H1 (cell line): ENCODE data around the gene CDK5. TPM values are rescaled to one million over a fixed set of nuclear protein-coding genes. Genes with fewer than 3 reads are reported as not detected.

Source experiments
- CTCF ChIA-PET: fragments of 300-600 bp; sonication (Branson Sonifier 250); formaldehyde crosslinking; loops from one replicate; lab custom pipeline; 2021; ENCODE audit not compliant: partially characterized antibody; lab: Charles Lee
- POLR2A ChIA-PET: fragments of 300-600 bp; sonication (Branson Sonifier 250); formaldehyde crosslinking; loops from one replicate; lab custom pipeline; 2021; ENCODE audit warnings: inconsistent platforms; ENCODE audit not compliant: partially characterized antibody; lab: Charles Lee
- DNase-seq, 2 experiments: peaks; one replicate each; pipeline versions ENCODE4 v3.0.0 to v3.0.0-alpha.2; 2010 to 2022; ENCODE audit warnings: low spot score in 2 of 2, low read depth in 1 of 2, mixed read lengths in 1 of 2
- FAIRE-seq: peaks from 2 replicates; lab custom pipeline; 2011; peaks lifted over from hg19 to GRCh38; lab: Jason Lieb, UNC
- H2AFZ ChIP-seq: 2 replicates; pipeline ENCODE4 v1.8.1; 2012; ENCODE audit warnings: low read length, inconsistent platforms
- H2AK5ac ChIP-seq: 2 replicates; pipeline ENCODE4 v1.6.1; 2013; ENCODE audit warnings: low read depth, low read length
- H2BK120ac ChIP-seq: replicated peaks from 2 replicates; pipeline ENCODE3; 2013; ENCODE audit warnings: low read depth, low read length, inconsistent platforms
- H2BK12ac ChIP-seq: 2 replicates; pipeline ENCODE4 v1.6.1; 2013; ENCODE audit warnings: low read depth, low read length
- H2BK15ac ChIP-seq: 2 replicates; pipeline ENCODE4 v1.6.1; 2013; ENCODE audit warnings: low read length
- H2BK20ac ChIP-seq: 2 replicates; pipeline ENCODE4 v1.6.1; 2013; ENCODE audit warnings: low read length
- H2BK5ac ChIP-seq: 2 replicates; pipeline ENCODE4 v1.6.1; 2013; ENCODE audit warnings: low read depth, low read length
- H3K14ac ChIP-seq: 2 replicates; pipeline ENCODE4 v1.6.1; 2013; ENCODE audit warnings: inconsistent platforms; ENCODE audit not compliant: insufficient read length
- H3K18ac ChIP-seq: 2 replicates; pipeline ENCODE4 v1.6.1; 2013; ENCODE audit warnings: low read length; ENCODE audit errors: extremely low read depth
- H3K23ac ChIP-seq: 2 replicates; pipeline ENCODE4 v1.6.1; 2013; ENCODE audit warnings: inconsistent platforms; ENCODE audit not compliant: insufficient read length
- H3K23me2 ChIP-seq: 2 replicates; pipeline ENCODE4 v1.6.1; 2013; ENCODE audit warnings: low read depth, low read length
- H3K27ac ChIP-seq: 2 replicates; pipeline ENCODE4 v1.6.1; 2011; ENCODE audit warnings: low read depth, low read length, inconsistent platforms
- H3K27me3 ChIP-seq, 4 experiments: replicated peaks in 1 of 4; 1 replicate in 1 of 4; 2 replicates in 3 of 4; pipeline versions ENCODE4 v1.6.1 to v1.8.1; 2011 to 2013; ENCODE audit warnings: low read length in 3 of 4, mild to moderate bottlenecking in 3 of 4, inconsistent platforms in 2 of 4, mixed read lengths in 2 of 4, moderate library complexity in 1 of 4; ENCODE audit not compliant: control insufficient read depth in 3 of 4, insufficient read depth in 3 of 4; ENCODE audit errors: extremely low read depth in 1 of 4
- H3K36me3 ChIP-seq, 4 experiments: 2 replicates each; pipeline versions ENCODE4 v1.6.1 to v1.8.1; 2011 to 2013; ENCODE audit warnings: mild to moderate bottlenecking in 4 of 4, low read length in 3 of 4, moderate library complexity in 2 of 4, control low read depth in 1 of 4, inconsistent platforms in 1 of 4; ENCODE audit not compliant: insufficient read depth in 4 of 4, control insufficient read depth in 2 of 4
- H3K4ac ChIP-seq: replicated peaks from 2 replicates; pipeline ENCODE3; 2013; ENCODE audit warnings: low read length, low read depth, mixed read lengths, inconsistent platforms; ENCODE audit not compliant: insufficient read length
- H3K4me1 ChIP-seq, 4 experiments: replicated peaks in 1 of 4; 1 replicate in 1 of 4; 2 replicates in 3 of 4; pipeline versions ENCODE4 v1.6.1 to v1.8.1; 2011 to 2013; ENCODE audit warnings: low read length in 3 of 4, inconsistent platforms in 2 of 4, mixed read lengths in 1 of 4; ENCODE audit not compliant: insufficient read depth in 4 of 4, control insufficient read depth in 3 of 4
- H3K4me2 ChIP-seq, 2 experiments: 2 replicates each; pipeline versions ENCODE4 v1.6.1 to v1.8.1; 2011 to 2013; ENCODE audit warnings: low read depth in 2 of 2, low read length in 2 of 2, control low read depth in 1 of 2, inconsistent platforms in 1 of 2, mild to moderate bottlenecking in 1 of 2; ENCODE audit not compliant: insufficient read depth in 1 of 2
- H3K4me3 ChIP-seq, 4 experiments: fragments of 200-600, 300-600 bp in 1 of 4; sonication (generic), shearing (Covaris generic), sonication (Bioruptor Twin) in 1 of 4; 2 replicates each; pipeline versions ENCODE4 v1.5.1 to v1.8.1; 2011 to 2016; ENCODE audit warnings: low read length in 4 of 4, low read depth in 3 of 4, control low read depth in 2 of 4, inconsistent platforms in 2 of 4, mild to moderate bottlenecking in 2 of 4, mixed read lengths in 1 of 4, moderate library complexity in 1 of 4; ENCODE audit not compliant: insufficient read depth in 2 of 4; ENCODE audit errors: extremely low read depth in 1 of 4
- H3K56ac ChIP-seq: replicated peaks from 2 replicates; pipeline ENCODE3; 2013; ENCODE audit warnings: low read depth, mild to moderate bottlenecking, mixed read lengths, low read length, inconsistent platforms; ENCODE audit not compliant: insufficient read length
- H3K79me1 ChIP-seq: 2 replicates; pipeline ENCODE4 v1.6.1; 2013; ENCODE audit warnings: low read depth, low read length, control low read depth
- H3K79me2 ChIP-seq, 2 experiments: 2 replicates each; pipeline versions ENCODE4 v1.6.1 to v1.8.1; 2012 to 2013; ENCODE audit warnings: low read length in 2 of 2, mild to moderate bottlenecking in 2 of 2, inconsistent platforms in 1 of 2; ENCODE audit not compliant: insufficient read depth in 2 of 2, control insufficient read depth in 1 of 2
- H3K9ac ChIP-seq, 4 experiments: replicated peaks in 1 of 4; 1 replicate in 1 of 4; 2 replicates in 3 of 4; pipeline versions ENCODE4 v1.6.1 to v1.8.1; 2011 to 2013; ENCODE audit warnings: low read depth in 3 of 4, low read length in 3 of 4, control low read depth in 2 of 4, mild to moderate bottlenecking in 2 of 4, moderate library complexity in 2 of 4, inconsistent platforms in 1 of 4; ENCODE audit errors: extremely low read depth in 1 of 4
- H3K9me3 ChIP-seq, 2 experiments: 2 replicates each; pipeline versions ENCODE4 v1.6.1 to v1.8.1; 2012 to 2013; ENCODE audit warnings: mild to moderate bottlenecking in 2 of 2, moderate library complexity in 2 of 2, control low read depth in 1 of 2, inconsistent platforms in 1 of 2, low read depth in 1 of 2, low read length in 1 of 2, mixed read lengths in 1 of 2; ENCODE audit not compliant: insufficient read depth in 2 of 2
- H4K20me1 ChIP-seq, 2 experiments: replicated peaks in 1 of 2; 2 replicates each; pipeline versions ENCODE3 to v1.8.1; 2011 to 2013; ENCODE audit warnings: inconsistent platforms in 2 of 2, low read length in 2 of 2, mild to moderate bottlenecking in 1 of 2; ENCODE audit not compliant: insufficient read depth in 2 of 2, control insufficient read depth in 1 of 2
- H4K5ac ChIP-seq: 2 replicates; pipeline ENCODE4 v1.6.1; 2013; ENCODE audit warnings: low read length, low read depth, mixed read lengths, inconsistent platforms; ENCODE audit not compliant: insufficient read length
- H4K8ac ChIP-seq: 2 replicates; pipeline ENCODE4 v1.8.0; 2013; ENCODE audit warnings: mild to moderate bottlenecking, moderate library complexity, low read length, inconsistent platforms; ENCODE audit not compliant: insufficient read depth; ENCODE audit errors: extremely low read depth
- H4K91ac ChIP-seq: replicated peaks from 2 replicates; pipeline ENCODE3; 2013; ENCODE audit warnings: low read length, mixed read lengths, inconsistent platforms; ENCODE audit not compliant: insufficient read length
- CTBP2 ChIP-seq: IDR thresholded peaks from 2 replicates; pipeline ENCODE4 v1.7.0; 2011; ENCODE audit warnings: borderline replicate concordance, mild to moderate bottlenecking, moderate library complexity, mixed read lengths, low read length; ENCODE audit not compliant: insufficient read depth, insufficient read length
- HDAC6 ChIP-seq: IDR thresholded peaks from one replicate; pipeline ENCODE4 v1.7.1; 2012; ENCODE audit warnings: low read depth, mild to moderate bottlenecking, inconsistent platforms, low read length, moderate library complexity
- WGBS, 2 experiments: shearing (Covaris generic) in 1 of 2; methylation state at CpG; one replicate each; pipeline versions ENCODE4 v1.1.6 to v1.1.7; 2013 to 2015; ENCODE audit warnings: low lambda C conversion rate in 2 of 2, mixed read lengths in 2 of 2, inconsistent platforms in 1 of 2, low coverage in 1 of 2, missing lambda C conversion rate in 1 of 2; ENCODE audit not compliant: insufficient replicate concordance in 2 of 2, insufficient coverage in 1 of 2, insufficient read length in 1 of 2; ENCODE audit errors: extremely low coverage in 1 of 2, missing lambda C conversion rate in 1 of 2; 5-methylcytosine and 5-hydroxymethylcytosine counted together
- polyA plus RNA-seq, 7 experiments: library from polyadenylated mRNA; depleted of rRNA in 3 of 7; stranded (reverse) in 5 of 7; unstranded in 2 of 7; fragments of >200 nt in 5 of 7; fragments of 200-250 nt in 2 of 7; gene quantifications; 1 replicate in 5 of 7; 2 replicates in 1 of 7; 4 replicates in 1 of 7; pipeline versions ENCODE4 v1.2.1 to v1.2.3, GENCODE V29; 2011 to 2013; ENCODE audit warnings: missing spikeins in 2 of 7, mixed read lengths in 2 of 7
- total RNA-seq: library from RNA; stranded (reverse); fragmentation: NEBNext Ultra II Directional; extraction: Animal tissue kit (Norgen Biotek cat#: 25700); gene quantifications from 2 replicates; pipeline ENCODE4 v1.2.1, GENCODE V29; 2021

CDK5 gene
- total and polyA plus RNA-seq, 2 of the 8 experiments (the other 6 are each of a cell fraction or from before 2014, with no cell fraction given): 22.8 to 37.2 TPM

- Histone ChIP-seq H3K36me3 (no peaks in the 10 kb centered on the region), H3K4me3 (peak within 1 kb of the TSS; percentile 58 to 75 (median 66)), H3K79me2 (peaks cover 0 to 31% of the 10 kb centered on the region in 2 experiments; a peak in 2 of 4 replicates), H2AK5ac (no peak within 1 kb of the TSS), H4K5ac (peak within 1 kb of the TSS; percentile 67), H3K4ac (peak within 1 kb of the TSS; percentile 82), H3K14ac (no peak within 1 kb of the TSS), H3K4me2 (peak within 1 kb of the TSS; percentile 78 to 85), H2BK20ac (no peak within 1 kb of the TSS), H2BK15ac (peak within 1 kb of the TSS; percentile 88), H4K8ac (peak within 1 kb of the TSS; percentile 47), H4K20me1 (peaks cover 23 to 30% of the 10 kb centered on the region in 2 experiments), H2BK5ac (peak within 1 kb of the TSS; percentile 79; the same call in 1 of the 2 replicates), H3K9me3 (no peaks in the 10 kb centered on the region), H3K4me1 (peaks cover 6 to 52% (median 31%) of the 10 kb centered on the region in 4 experiments), H3K23ac (no peak within 1 kb of the TSS), H3K18ac (peak within 1 kb of the TSS; percentile 96), H4K91ac (peak within 1 kb of the TSS; percentile 71), H2AFZ (no peak within 1 kb of the TSS), H3K27ac (no peak within 1 kb of the TSS), H2BK120ac (peak within 1 kb of the TSS; percentile 47), H3K56ac (peak within 1 kb of the TSS; percentile 51), H2BK12ac (peak within 1 kb of the TSS; percentile 88; the same call in 1 of the 2 replicates), H3K79me1 (peaks cover 5% of the 10 kb centered on the region), H3K23me2 (peaks cover 30% of the 10 kb centered on the region), H3K9ac (peak within 1 kb of the TSS; percentile 46 to 69 (median 64); a peak in 5 of 7 replicates), H3K27me3 (peaks cover 0 to 28% (median 14%) of the 10 kb centered on the region in 4 experiments; a peak in 6 of 7 replicates)
- FAIRE-seq (no peak), DNase-seq (peak in 1 of 2 experiments; percentile 86)
- CTCF ChIA-PET: interaction anchor here (0.7 to 15.1 kb wide), 12 partner anchors 8 to 141 kb away, joined by 3 to 448 read pairs (median 3); partner anchors contain the start of genes ABCF2 and SLC4A2
- 1% methylated on average over 27 of the region's 84 CpGs; no CpG with 5 or more reads in 1 of the 2 experiments for WGBS, 2 experiments
- POLR2A ChIA-PET: interaction anchor here (0.6 to 2.7 kb wide), 9 partner anchors 9 to 234 kb away, joined by 3 to 13 read pairs (median 4); partner anchors contain the start of genes ABCF2 and H2BK1
- no peak for TF ChIP-seq CTBP2
- no peak for TF ChIP-seq HDAC6
These were observed 28.3 kb upstream of the CDK5 start, which contains the start of gene AGAP3 for GRCh38 chr7:151085691-151086620. AGAP3 (plus strand) TSS chr7:151086475; CDS start chr7:151086742, 267 bp downstream.
